Thyroid gland (tissue), 4 donors: ENCODE measurements around the gene ABCG8.

Experiments
- POLR2A ChIP-seq, 2 donors: fragments of 450-650 bp; IDR thresholded peaks; one replicate each; pipeline ENCODE4 v1.6.1; 2017; ENCODE audit warnings: antibody characterized with exemption in 2 of 2, mild to moderate bottlenecking in 2 of 2, moderate library complexity in 1 of 2
- TF ChIP-seq, protein P1 (sequence below), 6 experiments: fragments of 200-600 bp in 3 of 6; fragments of 450-650 bp in 3 of 6; sonication (generic) in 3 of 6; IDR thresholded peaks; one replicate each; pipeline ENCODE4 v1.5.1; 2016 to 2019; ENCODE audit warnings: antibody characterized with exemption in 6 of 6, mild to moderate bottlenecking in 2 of 6, inconsistent platforms in 1 of 6, moderate library complexity in 1 of 6

DNA sequence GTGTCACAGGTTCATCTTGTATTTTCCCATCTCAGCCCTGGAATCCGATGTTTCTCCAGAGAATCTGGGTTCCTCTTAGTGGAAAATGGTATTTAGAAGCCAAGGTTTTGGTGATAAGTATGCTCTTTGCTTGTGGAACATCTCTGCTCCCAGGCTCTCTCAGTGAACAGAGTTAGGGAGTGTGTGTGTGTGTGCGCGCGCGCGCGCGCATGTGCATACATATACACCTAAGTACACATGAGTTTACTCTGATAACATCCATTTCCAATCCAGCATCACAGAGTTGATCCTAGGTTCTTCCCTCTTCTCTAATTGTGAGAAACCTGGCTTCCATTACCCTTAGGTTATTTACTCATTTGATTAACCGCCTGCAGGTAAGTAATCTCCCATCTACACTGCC, 41.7 kb downstream of the ABCG8 start:
- TF ChIP-seq, protein P1, sequence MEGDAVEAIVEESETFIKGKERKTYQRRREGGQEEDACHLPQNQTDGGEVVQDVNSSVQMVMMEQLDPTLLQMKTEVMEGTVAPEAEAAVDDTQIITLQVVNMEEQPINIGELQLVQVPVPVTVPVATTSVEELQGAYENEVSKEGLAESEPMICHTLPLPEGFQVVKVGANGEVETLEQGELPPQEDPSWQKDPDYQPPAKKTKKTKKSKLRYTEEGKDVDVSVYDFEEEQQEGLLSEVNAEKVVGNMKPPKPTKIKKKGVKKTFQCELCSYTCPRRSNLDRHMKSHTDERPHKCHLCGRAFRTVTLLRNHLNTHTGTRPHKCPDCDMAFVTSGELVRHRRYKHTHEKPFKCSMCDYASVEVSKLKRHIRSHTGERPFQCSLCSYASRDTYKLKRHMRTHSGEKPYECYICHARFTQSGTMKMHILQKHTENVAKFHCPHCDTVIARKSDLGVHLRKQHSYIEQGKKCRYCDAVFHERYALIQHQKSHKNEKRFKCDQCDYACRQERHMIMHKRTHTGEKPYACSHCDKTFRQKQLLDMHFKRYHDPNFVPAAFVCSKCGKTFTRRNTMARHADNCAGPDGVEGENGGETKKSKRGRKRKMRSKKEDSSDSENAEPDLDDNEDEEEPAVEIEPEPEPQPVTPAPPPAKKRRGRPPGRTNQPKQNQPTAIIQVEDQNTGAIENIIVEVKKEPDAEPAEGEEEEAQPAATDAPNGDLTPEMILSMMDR (IDR thresholded peaks at IDR 0.05): no peak
- no peak for TF ChIP-seq POLR2A (IDR thresholded peaks at IDR 0.05)
